COR-L47 (cell line): Measurements from ENCODE around the gene PRSS22.

Experiments used
- DNase-seq: peaks from one replicate; lab custom pipeline; 2025; lab: John Stamatoyannopoulos, UW

PRSS22 gene

DNA sequence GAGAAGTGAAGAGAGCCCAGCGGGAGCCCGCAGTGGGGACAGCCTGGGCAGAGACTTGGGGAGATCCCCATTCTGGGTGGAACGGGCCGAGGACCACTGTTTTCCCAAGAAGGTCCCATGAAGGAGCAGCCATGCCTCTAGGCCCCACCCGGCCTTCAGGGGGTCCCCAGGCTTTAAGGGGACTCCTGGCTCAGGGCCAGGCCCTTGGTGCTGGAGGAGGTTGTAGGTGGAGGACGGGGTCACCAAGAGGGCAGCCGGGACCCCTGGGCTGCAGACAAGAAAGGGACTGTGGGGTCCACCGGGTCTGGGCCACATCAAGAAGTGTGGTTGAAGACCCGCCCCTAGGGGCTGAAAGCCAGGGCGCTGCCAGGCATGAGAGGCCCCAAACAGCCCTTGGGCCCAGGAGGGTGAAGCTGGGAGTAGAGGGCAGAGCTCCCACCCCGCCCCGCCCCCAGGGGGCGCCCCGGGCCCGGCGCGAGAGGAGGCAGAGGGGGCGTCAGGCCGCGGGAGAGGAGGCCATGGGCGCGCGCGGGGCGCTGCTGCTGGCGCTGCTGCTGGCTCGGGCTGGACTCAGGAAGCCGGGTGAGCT is 41.1 kb downstream of the PRSS22 start, which contains the start of gene PRSS21:
PRSS21 (plus strand) TSS at position 487 of the 589 bp plus-strand sequence; CDS start at position 519, 32 bp downstream.
- DNase-seq = no peak

DNA sequence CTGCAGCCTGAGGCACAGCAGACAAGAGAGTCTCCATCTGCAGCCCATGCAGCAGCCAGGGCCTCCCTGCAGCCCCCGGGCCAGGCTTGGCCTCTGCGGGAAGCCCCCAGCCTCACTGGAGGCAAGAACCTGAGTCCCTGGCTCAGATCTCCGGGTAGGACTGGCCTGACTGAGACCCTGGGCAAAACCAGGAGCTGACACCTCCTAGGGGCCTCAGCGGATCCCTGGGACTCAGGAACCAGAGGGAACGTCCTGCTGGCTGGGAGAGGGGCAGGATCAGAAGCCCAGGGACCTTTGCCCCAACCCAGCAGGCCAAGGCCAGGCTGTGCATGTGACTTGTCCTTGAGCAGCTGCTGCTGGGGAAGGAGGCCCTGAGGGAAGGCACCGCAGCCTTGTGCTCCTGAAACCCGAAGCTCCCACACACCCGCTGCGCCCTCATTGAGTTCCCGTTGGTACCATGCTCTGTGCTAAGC is 42.6 kb downstream of the PRSS22 start:
- DNase-seq = no peak

DNA sequence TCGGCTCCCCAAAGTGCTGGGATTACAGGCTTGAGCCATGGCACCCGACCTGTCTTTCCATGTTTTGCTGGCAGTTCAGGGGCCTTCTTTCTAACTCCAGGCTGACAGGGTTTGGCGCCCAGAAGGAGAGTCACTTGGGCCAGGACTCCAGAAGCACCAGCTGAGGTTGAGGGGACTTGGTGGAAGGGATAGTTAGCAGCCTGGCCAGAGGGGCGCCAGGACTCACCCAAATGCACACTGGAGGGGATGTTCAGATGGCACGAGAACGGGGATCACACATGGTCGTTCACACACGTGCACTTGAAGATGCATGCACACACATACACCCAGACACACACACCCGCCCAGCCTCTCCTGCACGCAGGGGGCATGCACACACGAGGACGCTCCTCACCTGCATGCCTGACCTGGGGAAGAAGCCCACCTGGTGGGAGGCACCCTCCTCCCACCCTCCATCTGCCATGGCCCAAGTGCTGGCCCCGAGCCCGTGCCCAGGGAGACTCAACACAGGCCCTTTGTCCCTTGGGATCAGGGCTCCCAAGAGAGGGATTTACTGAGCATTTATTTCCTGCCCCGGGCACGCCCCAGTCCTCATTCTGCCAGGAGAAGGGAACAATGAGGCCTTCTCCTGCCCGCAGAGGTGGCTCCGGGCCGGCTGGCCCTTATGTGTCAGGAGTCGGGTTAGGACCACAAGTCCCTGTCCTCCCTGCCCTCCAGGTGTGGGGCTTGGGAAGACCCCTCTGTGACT is 43.2 kb downstream of the PRSS22 start:
- no peak for DNase-seq

DNA sequence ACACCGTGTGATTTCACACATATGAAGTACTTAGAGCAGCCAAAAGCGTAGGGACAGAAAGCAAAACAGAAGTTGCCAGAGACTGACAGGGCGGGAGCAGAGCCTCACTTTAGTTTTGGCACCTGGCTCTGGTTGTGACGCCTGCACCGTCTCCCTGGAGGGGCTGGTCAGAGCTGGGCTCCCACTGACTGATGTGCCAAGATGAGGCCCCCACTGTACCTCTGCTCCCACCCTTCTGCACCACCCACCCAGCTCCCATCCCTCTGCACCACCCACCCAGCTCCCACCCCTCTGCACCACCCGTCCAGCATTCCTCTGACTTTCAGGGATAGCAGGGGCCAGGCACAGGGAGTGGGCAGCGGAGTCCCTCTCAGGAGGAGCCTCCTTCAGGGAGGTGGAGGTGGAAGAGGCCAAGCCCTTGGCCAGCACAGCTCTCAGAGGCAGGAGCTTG is 44.2 kb downstream of the PRSS22 start:
- no peak for DNase-seq

DNA sequence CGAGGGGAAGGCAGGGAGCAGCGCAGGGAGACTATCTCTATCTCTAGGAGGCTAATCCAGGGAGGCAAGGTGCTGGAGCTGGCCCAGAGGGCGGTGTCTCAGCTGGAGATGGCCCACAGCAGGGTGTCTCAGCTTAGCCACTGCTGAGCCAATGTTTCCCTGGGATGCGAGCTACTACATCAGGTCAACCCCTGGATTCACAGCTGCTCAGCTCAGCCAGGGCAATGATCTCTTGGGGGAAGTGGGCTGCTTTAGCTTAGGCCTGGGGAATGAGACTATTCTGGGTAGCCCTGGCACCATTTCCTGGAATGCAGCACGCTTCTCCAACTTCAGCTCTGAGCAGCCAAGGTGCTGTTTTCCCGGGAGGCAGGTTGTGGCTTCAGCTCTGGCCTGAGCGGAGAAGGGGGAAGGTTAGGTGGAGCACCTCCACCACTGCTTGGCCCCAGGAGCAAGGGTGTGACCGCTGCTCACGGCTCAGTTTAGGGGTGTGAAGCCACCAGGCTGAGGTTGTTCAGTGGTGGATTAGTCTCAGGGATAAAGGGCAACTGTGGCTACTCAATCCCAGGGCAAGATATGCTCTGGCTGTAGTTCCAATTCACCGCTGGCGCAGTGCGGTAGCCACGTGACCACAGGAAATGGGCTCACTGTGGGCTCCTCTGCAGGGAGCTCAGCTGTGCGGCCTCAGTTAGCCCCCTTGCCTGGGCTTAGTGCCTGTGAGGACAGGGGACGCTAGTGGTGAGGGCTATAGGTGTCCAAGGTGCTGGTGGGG is 46.1 kb downstream of the PRSS22 start:
- no peak for DNase-seq

DNA sequence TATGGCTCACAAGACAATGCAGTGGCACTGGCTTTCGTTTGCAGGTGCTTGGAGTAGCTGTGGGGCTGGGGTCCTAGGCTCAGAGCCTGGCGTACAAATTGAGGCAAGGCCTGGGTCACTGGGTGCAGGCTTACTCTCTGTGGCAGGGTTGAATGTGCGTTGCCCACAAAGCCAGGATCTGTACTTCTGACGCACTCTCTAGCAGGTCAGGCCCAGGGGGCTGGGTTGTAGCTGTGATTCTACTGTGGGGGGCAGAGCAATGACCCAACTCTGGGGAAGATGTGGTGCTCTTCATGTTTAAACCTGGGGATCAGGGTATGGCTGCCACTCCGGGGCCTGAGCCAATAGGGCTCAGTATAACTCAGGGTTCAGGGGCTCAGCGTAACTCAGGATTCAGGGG is 47.3 kb downstream of the PRSS22 start:
- no peak for DNase-seq

DNA sequence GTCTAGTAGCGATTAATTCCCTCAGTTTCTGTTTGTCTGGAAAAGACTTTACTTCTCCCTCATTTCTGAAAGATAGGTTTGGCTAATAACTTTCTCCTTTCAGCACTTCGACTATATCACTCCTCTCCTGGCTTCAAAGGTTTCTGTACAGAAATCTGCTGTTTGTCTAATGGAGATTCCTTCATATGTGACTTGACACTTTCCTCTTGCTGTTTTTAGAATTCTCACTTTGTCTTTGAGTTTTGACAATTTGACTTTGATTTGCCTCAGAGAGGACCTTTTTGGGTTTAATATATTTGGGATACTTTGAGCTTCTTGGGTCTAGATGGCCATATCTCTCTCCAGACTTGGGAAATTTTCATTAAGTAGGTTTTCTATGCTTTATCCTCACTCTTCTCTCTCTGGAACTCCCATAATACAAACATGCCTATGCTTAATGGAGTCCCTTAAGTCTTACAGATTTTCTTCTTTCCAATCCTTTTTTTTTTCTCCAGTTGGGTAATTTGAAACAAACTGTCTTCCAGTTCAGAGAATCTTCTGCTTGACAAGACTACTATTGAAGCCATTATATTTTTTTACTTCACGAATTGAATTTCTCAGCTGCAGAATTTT is 48.7 kb downstream of the PRSS22 start:
- DNase-seq = no peak

DNA sequence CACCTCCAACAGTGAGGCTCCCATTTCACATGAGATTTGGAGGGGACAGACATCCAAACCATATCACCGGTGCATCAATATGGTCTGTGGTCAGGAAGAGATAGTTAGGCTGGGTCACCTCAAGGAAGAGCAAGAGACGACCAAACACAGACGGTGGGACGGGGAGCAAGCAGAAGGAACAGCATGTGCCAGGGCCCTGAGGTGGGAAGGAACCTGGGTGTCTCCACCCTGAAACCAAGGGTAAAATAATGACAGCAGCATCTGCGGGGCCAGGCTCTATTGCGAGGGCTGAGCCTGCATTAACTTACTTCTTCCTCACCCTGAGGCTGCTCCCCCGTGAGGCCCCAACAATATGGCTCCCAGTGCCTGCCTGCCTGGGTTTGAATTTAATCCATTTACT is 49.8 kb downstream of the PRSS22 start:
- no peak for DNase-seq

DNA sequence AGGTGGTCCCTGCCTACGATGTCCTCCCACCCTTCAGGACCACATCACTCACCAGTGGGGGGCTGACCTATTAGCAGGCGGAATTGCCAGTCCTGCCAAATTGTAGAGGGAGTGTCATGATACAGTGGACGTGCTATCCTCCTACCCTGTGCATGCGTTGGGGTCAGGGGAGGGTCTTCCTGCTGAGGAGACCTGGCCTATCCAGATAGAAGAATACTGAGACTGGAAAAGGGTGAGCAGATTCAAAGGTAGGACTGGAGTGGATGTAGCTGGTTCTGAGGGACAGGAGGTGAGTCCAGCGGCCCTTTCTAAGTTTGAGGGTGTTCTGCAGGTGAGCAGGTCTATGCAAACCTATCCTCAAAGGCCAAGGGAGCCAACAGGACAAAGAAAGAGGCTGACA is 51.7 kb downstream of the PRSS22 start:
- DNase-seq = no peak

DNA sequence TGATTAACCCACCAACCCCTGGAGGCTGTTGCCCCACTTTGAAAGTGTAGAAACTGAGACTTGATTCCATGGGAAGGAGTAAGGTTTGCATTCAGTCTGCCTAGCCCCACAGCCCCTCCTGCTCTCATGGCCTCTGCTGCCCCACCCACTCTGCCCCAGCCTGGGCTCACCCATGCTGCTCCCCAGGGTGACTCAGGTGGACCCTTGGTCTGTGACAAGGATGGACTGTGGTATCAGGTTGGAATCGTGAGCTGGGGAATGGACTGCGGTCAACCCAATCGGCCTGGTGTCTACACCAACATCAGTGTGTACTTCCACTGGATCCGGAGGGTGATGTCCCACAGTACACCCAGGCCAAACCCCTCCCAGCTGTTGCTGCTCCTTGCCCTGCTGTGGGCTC is 53.2 kb downstream of the PRSS22 start:
- DNase-seq = no peak

DNA sequence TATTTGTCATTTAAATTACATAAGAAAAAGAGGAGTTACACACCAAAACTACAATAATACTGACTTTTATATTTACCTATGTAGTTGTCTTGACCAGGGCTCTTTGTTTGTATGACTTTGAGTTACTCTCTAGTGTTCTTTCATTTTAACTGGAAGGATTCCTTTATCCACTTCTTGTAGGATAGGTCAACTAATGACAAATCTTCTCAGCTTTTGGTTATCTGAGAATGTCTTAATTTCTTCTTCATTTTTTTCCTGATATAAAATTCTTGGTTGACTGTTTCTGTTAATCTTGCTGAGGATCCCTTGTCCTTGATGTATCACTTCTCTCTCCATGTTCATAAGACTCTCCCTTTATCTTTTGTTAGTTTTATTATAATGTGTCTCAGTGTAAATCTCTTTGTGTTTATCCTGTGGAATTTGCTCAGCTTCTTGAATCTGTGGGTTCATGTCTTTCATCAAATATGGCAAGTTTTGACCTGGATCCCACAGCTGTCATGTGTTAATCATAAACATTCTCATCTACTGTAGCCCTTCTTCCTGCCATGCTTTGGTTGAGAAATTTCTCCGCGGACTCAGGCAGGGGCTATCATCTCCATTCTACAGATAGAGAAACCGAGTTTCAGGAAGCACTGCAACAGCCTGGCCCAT is 54.3 kb downstream of the PRSS22 start:
- DNase-seq = no peak
